IPS DF 6.9 (cell line): ENCODE measurements around the gene EYA4.

Experiments
- DNase-seq: peaks from one replicate; pipeline ENCODE4 v3.0.0-alpha.2; 2013; ENCODE audit warnings: low read depth, low spot score
- H3K27ac ChIP-seq: one replicate; pipeline ENCODE4 v1.5.1; 2013; ENCODE audit warnings: low read length, control low read depth
- H3K27me3 ChIP-seq: 2 replicates; pipeline ENCODE4 v1.6.1; 2013; ENCODE audit warnings: mild to moderate bottlenecking, low read length; ENCODE audit not compliant: control insufficient read depth, insufficient read depth
- H3K36me3 ChIP-seq: 2 replicates; pipeline ENCODE4 v1.6.1; 2013; ENCODE audit warnings: low read length; ENCODE audit not compliant: control insufficient read depth, insufficient read depth
- H3K4me1 ChIP-seq: 2 replicates; pipeline ENCODE4 v1.6.1; 2013; ENCODE audit warnings: low read length; ENCODE audit not compliant: control insufficient read depth, insufficient read depth
- H3K4me3 ChIP-seq: 2 replicates; pipeline ENCODE4 v1.5.1; 2013; ENCODE audit warnings: mild to moderate bottlenecking, low read length
- H3K9me3 ChIP-seq: 2 replicates; pipeline ENCODE4 v1.6.1; 2013; ENCODE audit warnings: low read length, inconsistent platforms; ENCODE audit not compliant: control insufficient read depth, insufficient read depth
- WGBS: extraction: QIAGEN DNeasy Blood & Tissue Kit; methylation state at CpG from one replicate; pipeline ENCODE4 v1.1.7; 2013; ENCODE audit warnings: mixed read lengths, missing lambda C conversion rate; ENCODE audit not compliant: insufficient read length, insufficient coverage; 5-methylcytosine and 5-hydroxymethylcytosine counted together

Gene EYA4

DNA sequence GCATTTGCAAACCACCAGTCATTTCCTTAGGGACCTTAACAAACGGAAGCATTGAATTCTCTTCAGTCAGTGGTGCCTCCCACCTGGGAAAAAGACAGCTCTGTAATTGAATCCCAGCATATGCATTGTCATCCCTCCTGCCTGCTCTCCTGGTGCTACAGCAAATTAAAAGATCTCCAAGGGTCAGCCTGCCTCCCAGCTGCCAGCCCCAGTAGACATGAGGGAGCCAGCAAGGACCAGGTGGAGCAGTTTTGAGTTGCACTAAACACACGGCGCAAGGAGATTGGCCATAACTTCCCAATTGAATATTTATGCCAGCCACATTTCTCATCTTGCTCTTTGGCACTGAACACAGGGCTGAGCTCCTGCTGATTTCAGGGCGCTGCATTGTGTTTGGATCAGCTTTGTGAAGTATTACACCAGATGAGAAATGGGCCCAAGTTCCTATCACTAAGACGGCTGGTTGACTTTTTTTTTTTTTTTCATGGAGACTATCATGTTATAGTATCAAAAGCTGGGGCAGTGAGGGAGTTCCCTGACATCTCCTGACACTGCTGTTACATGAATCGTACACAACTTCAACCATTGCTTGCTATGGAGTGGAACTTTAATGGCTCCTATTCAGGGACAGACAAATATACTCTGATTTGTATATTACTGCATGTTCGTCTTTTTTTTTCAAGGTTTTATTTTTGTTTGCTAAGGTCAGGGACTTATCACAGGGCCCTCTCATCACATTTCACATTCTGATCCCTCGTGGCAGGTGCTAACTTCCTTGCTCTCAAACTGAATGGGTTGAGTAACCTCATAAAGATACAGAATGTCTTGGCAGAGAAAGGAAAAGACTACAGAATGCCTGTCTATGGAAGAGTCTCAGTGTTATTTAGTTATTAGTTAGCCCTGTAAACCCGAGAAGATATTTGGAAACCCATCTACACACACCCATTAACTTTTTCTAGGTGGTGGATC lies 191.1 kb downstream of the EYA4 start:
- H3K4me3 ChIP-seq: no peak overlapping the region
- H3K27ac ChIP-seq: no peak overlapping the region
- 0 out of 2 replicates have a peak, but pooled peaks cover 1% of the 10 kb centered on the region for H3K4me1 ChIP-seq
- no peaks in the 10 kb centered on the region for H3K36me3 ChIP-seq
- no peaks in the 10 kb centered on the region for H3K9me3 ChIP-seq
- DNase-seq: peak; percentile 27
- no CpG with 5 or more reads among the region's 9 CpGs for WGBS
- no peaks in the 10 kb centered on the region for H3K27me3 ChIP-seq

- Histone ChIP-seq H3K9me3 (no peaks in the 10 kb centered on the region), H3K27me3 (no peaks in the 10 kb centered on the region), H3K4me1 (0 out of 2 replicates have a peak, but pooled peaks cover 1% of the 10 kb centered on the region), H3K4me3 (no peak overlapping the region), H3K36me3 (no peaks in the 10 kb centered on the region), H3K27ac (no peak overlapping the region)
- no CpG with 5 or more reads among the region's 7 CpGs for WGBS
- DNase-seq: no peak
Measured at GRCh38 chr6:133435065-133435728, 194.0 kb downstream of the EYA4 start.

DNA sequence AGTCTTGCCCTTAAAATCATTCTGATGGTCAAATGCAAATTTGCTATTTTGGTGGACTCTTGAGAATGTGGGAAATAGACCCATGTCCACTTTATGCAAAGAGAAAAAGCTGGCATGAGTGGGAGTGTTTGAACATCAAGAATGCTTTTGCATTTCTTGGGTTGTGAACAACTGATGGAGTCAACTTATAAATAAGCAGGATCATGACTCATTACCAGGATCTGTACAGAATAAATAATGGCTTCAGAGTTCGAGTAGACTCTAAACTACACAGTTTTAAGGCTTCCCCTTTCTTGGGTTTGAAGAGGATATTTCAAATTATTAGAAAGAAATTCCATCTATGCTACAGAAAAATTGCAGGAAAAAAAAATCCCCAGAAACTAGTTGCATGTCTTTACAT lies 195.5 kb downstream of the EYA4 start:
- Histone ChIP-seq H3K27me3 (no peaks in the 10 kb centered on the region), H3K4me3 (no peak overlapping the region), H3K9me3 (no peaks in the 10 kb centered on the region), H3K36me3 (no peaks in the 10 kb centered on the region), H3K27ac (no peak overlapping the region), H3K4me1 (0 out of 2 replicates have a peak, but pooled peaks cover 1% of the 10 kb centered on the region)
- WGBS: no CpG with 5 or more reads among the region's 1 CpG
- DNase-seq: no peak

GRCh38 chr6:133441491-133441890 lies 200.3 kb downstream of the EYA4 start:
- no peak for DNase-seq
- Histone ChIP-seq H3K27ac (no peak overlapping the region), H3K9me3 (no peaks in the 10 kb centered on the region), H3K4me1 (no peaks in the 10 kb centered on the region), H3K27me3 (no peaks in the 10 kb centered on the region), H3K36me3 (no peaks in the 10 kb centered on the region), H3K4me3 (no peak overlapping the region)
- no CpG with 5 or more reads among the region's 2 CpGs for WGBS

GRCh38 chr6:133446789-133447188 lies 205.6 kb downstream of the EYA4 start:
- H3K4me1 ChIP-seq: no peaks in the 10 kb centered on the region
- no peak overlapping the region for H3K4me3 ChIP-seq
- no peak for DNase-seq
- H3K27me3 ChIP-seq: no peaks in the 10 kb centered on the region
- H3K27ac ChIP-seq: no peak overlapping the region
- H3K36me3 ChIP-seq: no peaks in the 10 kb centered on the region
- no peaks in the 10 kb centered on the region for H3K9me3 ChIP-seq

DNA sequence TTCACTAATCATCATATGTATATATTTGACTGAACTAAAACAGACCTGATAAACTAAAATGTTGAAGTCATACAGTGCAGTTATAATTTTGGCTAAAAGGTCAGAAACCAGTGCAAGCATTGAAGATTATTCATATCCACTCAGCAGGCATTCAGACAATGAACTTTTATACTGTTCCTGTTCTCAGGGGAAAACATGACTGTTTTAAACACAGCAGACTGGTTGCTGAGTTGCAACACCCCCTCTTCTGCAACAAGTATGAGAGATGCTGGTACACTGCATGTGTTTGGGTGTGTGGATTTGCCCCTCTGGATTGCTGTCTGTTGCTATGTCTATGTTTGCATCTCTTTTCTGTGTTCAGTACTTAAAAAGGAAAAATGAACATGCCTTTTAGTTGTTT lies 206.8 kb downstream of the EYA4 start:
- DNase-seq: no peak
- Histone ChIP-seq H3K27me3 (no peaks in the 10 kb centered on the region), H3K9me3 (no peaks in the 10 kb centered on the region), H3K36me3 (no peaks in the 10 kb centered on the region), H3K27ac (no peak overlapping the region), H3K4me3 (no peak overlapping the region), H3K4me1 (no peaks in the 10 kb centered on the region)

DNA sequence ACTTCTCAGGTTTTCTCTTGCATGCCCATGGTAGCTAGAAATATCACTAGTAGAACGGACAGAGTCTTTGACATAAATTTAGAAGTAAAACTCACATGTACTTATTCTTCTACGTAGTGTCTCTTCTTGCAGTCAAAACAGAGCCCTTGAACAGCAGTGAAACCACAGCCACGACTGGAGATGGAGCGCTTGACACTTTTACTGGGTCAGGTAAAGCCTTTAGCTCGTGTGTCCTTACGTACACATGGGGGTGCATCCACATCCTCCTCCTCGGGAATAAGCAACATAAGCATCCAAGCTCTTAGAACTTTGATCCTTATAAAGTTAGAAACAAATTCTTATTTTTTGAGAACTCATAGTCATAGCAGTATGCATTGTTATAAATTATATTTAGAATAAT lies 215.3 kb downstream of the EYA4 start:
- no peak for DNase-seq
- Histone ChIP-seq H3K27me3 (no peaks in the 10 kb centered on the region), H3K9me3 (no peaks in the 10 kb centered on the region), H3K27ac (no peak overlapping the region), H3K4me1 (0 out of 2 replicates have a peak, but pooled peaks cover 2% of the 10 kb centered on the region), H3K4me3 (no peak overlapping the region), H3K36me3 (no peaks in the 10 kb centered on the region)
- no CpG with 5 or more reads among the region's 7 CpGs for WGBS

GRCh38 chr6:133456944-133457343 lies 215.8 kb downstream of the EYA4 start:
- 0 out of 2 replicates have a peak, but pooled peaks cover 2% of the 10 kb centered on the region for H3K4me1 ChIP-seq
- no peaks in the 10 kb centered on the region for H3K9me3 ChIP-seq
- H3K4me3 ChIP-seq: no peak overlapping the region
- no peaks in the 10 kb centered on the region for H3K36me3 ChIP-seq
- DNase-seq: peak; percentile 7
- H3K27ac ChIP-seq: no peak overlapping the region
- H3K27me3 ChIP-seq: no peaks in the 10 kb centered on the region
- no CpG with 5 or more reads among the region's 4 CpGs for WGBS

DNA sequence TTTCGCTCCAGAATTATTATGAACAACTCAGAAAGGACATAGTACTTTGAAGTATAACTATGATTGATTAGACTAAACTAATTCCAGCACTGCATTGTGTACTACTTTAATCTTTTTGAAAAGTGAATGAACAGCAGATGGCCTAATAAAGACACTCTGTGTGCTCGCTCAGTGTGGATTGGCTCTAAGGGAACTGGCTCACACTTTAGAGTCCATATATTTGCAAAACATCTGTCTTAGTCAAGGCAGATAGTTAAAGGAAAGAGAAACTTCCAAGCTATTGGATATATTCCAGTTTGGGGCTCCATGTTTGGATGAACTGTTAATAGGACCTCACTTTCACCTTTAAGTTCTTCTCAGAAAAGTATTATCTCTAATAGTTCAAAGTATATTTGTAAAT lies 218.9 kb downstream of the EYA4 start:
- Histone ChIP-seq H3K27ac (no peak overlapping the region), H3K4me3 (no peak overlapping the region), H3K9me3 (no peaks in the 10 kb centered on the region), H3K4me1 (0 out of 2 replicates have a peak, but pooled peaks cover 2% of the 10 kb centered on the region), H3K36me3 (no peaks in the 10 kb centered on the region), H3K27me3 (no peaks in the 10 kb centered on the region)
- no peak for DNase-seq
- no CpG with 5 or more reads among the region's 2 CpGs for WGBS

GRCh38 chr6:133463790-133464189 lies 222.6 kb downstream of the EYA4 start:
- Histone ChIP-seq H3K9me3 (no peaks in the 10 kb centered on the region), H3K4me1 (no peaks in the 10 kb centered on the region), H3K4me3 (no peak overlapping the region), H3K27ac (no peak overlapping the region), H3K36me3 (no peaks in the 10 kb centered on the region), H3K27me3 (no peaks in the 10 kb centered on the region)
- no peak for DNase-seq
- no CpG with 5 or more reads among the region's 1 CpG for WGBS
